Transverse colon (tissue), 4 donors: ENCODE results near the gene ATP2B1. TPM values are rescaled to one million over a fixed set of nuclear protein-coding genes. Genes with fewer than 3 reads are reported as not detected.
"Not testable (repeated sequence)": the region's sequence is repeated elsewhere in the genome, so short reads cannot be mapped to it uniquely, and the experiment has no call there.

ENCODE experiments used
- DNase-seq: peaks from one replicate; pipeline ENCODE4 v3.0.0-alpha.2; 2019
- H3K27ac ChIP-seq, 4 donors: fragments of 200-600 bp; sonication (generic); 2 replicates each; pipeline ENCODE4 v1.5.1; 2016 to 2018; ENCODE audit warnings: inconsistent platforms in 4 of 4
- H3K27me3 ChIP-seq: fragments of 200-600 bp; sonication (generic); 2 replicates; pipeline ENCODE4 v1.5.1; 2017; ENCODE audit warnings: inconsistent platforms
- H3K36me3 ChIP-seq, 4 donors: fragments of 200-600 bp; sonication (generic); 2 replicates each; pipeline ENCODE4 v1.5.1; 2017 to 2019; ENCODE audit warnings: inconsistent platforms in 4 of 4
- H3K4me1 ChIP-seq, 4 donors: fragments of 200-600 bp; sonication (generic); 2 replicates each; pipeline ENCODE4 v1.5.1; 2017 to 2020; ENCODE audit warnings: inconsistent platforms in 4 of 4
- H3K4me3 ChIP-seq, 4 donors: fragments of 200-600 bp; sonication (generic); 1 replicate in 1 of 4; 2 replicates in 3 of 4; pipeline versions ENCODE4 v1.5.1 to v1.6.1; 2017 to 2019; ENCODE audit warnings: inconsistent platforms in 4 of 4
- H3K9me3 ChIP-seq, 2 donors: fragments of 200-600 bp; sonication (generic); 2 replicates each; pipeline ENCODE4 v1.5.1; 2017 to 2019; ENCODE audit warnings: inconsistent platforms in 2 of 2
- EP300 ChIP-seq: sonication (generic); formaldehyde crosslinking; IDR thresholded peaks from one replicate; pipeline ENCODE4 v1.6.1; 2017; ENCODE audit warnings: antibody characterized with exemption, low read depth
- POLR2A ChIP-seq: fragments of 450-650 bp; IDR thresholded peaks from one replicate; pipeline ENCODE4 v1.6.1; 2016; ENCODE audit warnings: antibody characterized with exemption, mild to moderate bottlenecking, moderate library complexity
- POLR2AphosphoS5 ChIP-seq, 3 donors: sonication (generic); formaldehyde crosslinking; IDR thresholded peaks; one replicate each; pipeline ENCODE4 v1.6.1; 2016; ENCODE audit warnings: antibody characterized with exemption in 3 of 3
- WGBS, 2 donors: methylation state at CpG; one replicate each; pipeline ENCODE4 v1.1.5; 2018; ENCODE audit warnings: low coverage in 1 of 2; 5-methylcytosine and 5-hydroxymethylcytosine counted together
- in situ Hi-C, 4 donors: fragments of 200-750 bp; cut with MboI; loops; one replicate each; pipeline versions ENCODE4 v1.15.0 to v1.15.1; 2017; ENCODE audit warnings: low sequenced_read_pairs in 3 of 4, low pct_ligation_motif_present in 1 of 4, low pct_unique_long_range_greater_than_20kb in 1 of 4
- intact Hi-C: fragments of 100-400 bp; cut with DNase I; formaldehyde crosslinking; loops from one replicate; pipeline ENCODE4 v1.15.1; 2023; ENCODE audit warnings: low total_unique reads
- total RNA-seq, 4 donors: library from RNA; depleted of rRNA; stranded (reverse); fragments of >200 nt; gene quantifications; one replicate each; pipeline ENCODE4 v1.1.0, GENCODE V29; 2016
- TF ChIP-seq, protein P1 (sequence below), 5 experiments: fragments of 200-600 bp in 3 of 5; fragments of 450-650 bp in 2 of 5; sonication (generic) in 3 of 5; IDR thresholded peaks; 1 replicate in 2 of 5; 2 replicates in 3 of 5; pipeline ENCODE4 v1.5.1; 2016 to 2017; ENCODE audit warnings: antibody characterized with exemption in 5 of 5, inconsistent platforms in 3 of 5, mild to moderate bottlenecking in 2 of 5, moderate library complexity in 1 of 5

Gene ATP2B1
- 100 to 1,000 TPM in 2 of 4 donors, 10 to 100 TPM in 2; 52.7 to 235 (median 104) TPM for total RNA-seq

DNA sequence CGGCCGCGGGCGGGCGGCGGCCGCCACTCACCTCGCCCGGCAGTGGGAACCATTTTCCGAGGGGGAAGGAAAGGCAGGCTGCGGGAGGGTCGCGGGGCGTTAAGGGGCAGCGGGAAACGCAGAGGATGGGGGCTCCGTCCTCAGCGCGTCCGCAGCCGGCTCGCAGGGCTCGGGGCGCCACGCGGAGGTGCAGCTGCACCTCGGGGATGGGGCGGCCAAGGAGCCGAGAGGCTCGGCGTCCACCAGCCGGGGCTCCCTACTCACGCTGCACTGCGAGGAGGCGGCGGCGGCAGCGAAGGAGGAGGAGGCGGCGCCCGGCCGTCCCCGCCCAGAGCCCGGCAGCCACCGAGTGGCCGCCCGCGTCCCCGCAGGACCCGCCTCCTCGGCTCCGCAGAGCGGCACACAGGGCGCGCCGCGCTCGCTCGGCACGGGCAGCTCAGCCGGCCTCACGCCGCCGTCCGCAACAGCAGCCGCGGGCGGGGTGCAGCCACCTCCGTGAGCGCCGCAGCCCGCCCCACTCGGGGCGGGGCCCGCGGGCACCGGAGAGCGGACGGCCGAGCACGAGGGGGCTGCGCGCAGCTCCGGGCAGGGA lies at the start of gene ATP2B1:
Gene ATP2B1 (minus strand): TSS at position 274 of the 592 bp plus-strand sequence. CDS start 52,952 bp downstream, outside the sequence.
- Histone ChIP-seq H3K4me3 (peak within 1 kb of the TSS; percentile 80 to 99 (median 94)), H3K27me3 (no peaks in the 10 kb centered on the region), H3K36me3 (no peaks in the 10 kb centered on the region), H3K4me1 (peaks cover 7 to 21% (median 10%) of the 10 kb centered on the region in 4 donors), H3K9me3 (no peaks in the 10 kb centered on the region), H3K27ac (peak within 1 kb of the TSS; percentile 98 to 100 (median 100))
- intact Hi-C loops (no loop called here), in situ Hi-C loops (no loop called here)
- 0% methylated on average over 26 of the region's 84 CpGs; no CpG with 5 or more reads in 1 of the 2 donors for WGBS, 2 donors
- TF ChIP-seq POLR2A (peak; percentile 93), EP300 (no peak), POLR2AphosphoS5 (IDR thresholded peaks at IDR 0.05) (peak; percentile 96 to 97 (median 97))
- TF ChIP-seq, protein P1, sequence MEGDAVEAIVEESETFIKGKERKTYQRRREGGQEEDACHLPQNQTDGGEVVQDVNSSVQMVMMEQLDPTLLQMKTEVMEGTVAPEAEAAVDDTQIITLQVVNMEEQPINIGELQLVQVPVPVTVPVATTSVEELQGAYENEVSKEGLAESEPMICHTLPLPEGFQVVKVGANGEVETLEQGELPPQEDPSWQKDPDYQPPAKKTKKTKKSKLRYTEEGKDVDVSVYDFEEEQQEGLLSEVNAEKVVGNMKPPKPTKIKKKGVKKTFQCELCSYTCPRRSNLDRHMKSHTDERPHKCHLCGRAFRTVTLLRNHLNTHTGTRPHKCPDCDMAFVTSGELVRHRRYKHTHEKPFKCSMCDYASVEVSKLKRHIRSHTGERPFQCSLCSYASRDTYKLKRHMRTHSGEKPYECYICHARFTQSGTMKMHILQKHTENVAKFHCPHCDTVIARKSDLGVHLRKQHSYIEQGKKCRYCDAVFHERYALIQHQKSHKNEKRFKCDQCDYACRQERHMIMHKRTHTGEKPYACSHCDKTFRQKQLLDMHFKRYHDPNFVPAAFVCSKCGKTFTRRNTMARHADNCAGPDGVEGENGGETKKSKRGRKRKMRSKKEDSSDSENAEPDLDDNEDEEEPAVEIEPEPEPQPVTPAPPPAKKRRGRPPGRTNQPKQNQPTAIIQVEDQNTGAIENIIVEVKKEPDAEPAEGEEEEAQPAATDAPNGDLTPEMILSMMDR (IDR thresholded peaks at IDR 0.05), result peak in 1 of 5 experiments; percentile 6
- peak; percentile 92 for DNase-seq

DNA sequence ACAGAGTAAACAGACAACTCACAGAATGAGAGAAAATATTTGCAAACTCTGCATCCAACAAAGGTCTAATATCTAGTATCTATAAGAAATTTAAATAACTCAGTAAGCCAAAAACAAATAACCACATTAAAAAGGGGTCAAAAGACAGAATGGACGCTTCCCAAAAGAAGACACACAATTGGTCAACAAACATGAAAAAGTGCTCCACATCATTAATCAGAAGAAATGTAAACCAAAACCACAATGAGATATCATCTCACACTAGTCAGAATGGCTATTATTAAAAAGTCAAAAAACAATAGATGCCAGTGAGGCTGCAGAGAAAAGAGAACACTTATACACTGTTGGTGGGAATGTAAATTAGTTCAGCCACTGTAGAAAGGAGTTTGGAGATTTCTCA lies 49.3 kb upstream of the ATP2B1 start:
- DNase-seq, in situ Hi-C loops, H3K27ac ChIP-seq, intact Hi-C loops, H3K9me3 ChIP-seq, H3K4me1 ChIP-seq, H3K4me3 ChIP-seq, H3K27me3 ChIP-seq, H3K36me3 ChIP-seq: not testable (repeated sequence)
- WGBS, 2 donors, result 71 to 80% methylated on average over 1 of the region's 1 CpG

DNA sequence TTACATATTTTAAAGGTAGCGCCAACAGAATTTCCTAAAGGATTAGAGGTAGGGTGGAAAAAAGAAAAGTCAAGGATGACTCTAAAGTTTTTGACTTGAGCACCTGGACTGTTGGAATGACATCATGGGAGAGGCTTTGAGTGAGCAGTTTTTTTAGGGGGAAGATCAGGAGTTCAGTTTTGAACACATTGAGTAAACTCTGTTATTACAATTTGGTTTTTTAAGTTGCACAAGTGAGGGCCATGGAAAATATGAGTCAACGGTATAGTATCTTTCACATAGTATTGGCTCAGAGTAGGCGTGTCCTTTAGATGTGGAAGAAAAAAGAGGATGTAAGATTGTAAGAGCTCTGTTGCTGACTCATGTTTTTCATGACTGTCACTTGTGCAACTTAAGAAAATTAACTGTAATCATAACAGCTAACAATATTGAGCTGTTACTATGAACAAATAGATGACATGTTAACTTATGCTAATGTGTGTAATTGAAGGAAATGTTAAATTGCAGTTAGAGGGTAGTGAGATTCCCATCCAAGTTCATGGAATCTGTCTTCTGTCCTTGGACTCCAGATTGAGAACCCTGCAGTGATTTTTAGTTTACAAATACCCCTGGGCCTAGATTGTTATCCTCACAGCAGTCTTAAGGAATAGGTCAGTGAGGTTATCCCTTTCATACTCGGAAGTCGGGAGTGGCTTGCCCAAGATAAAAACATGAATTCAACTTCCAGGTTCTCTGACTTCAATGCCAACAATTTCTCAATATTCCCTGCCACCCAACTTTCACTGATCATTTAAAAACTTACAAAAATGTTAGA lies 48.2 kb upstream of the ATP2B1 start:
- in situ Hi-C loops (no loop called here), intact Hi-C loops (no loop called here)
- Histone ChIP-seq H3K9me3 (no peaks in the 10 kb centered on the region), H3K4me3 (no peak overlapping the region), H3K27ac (peak overlapping the region in 3 of 4 donors; percentile 20 to 39 (median 28)), H3K4me1 (peaks cover 0 to 4% (median 0%) of the 10 kb centered on the region in 4 donors), H3K36me3 (no peaks in the 10 kb centered on the region), H3K27me3 (no peaks in the 10 kb centered on the region)
- WGBS, 2 donors, result 69 to 71% methylated on average over 5 of the region's 5 CpGs
- TF ChIP-seq POLR2A (no peak), EP300 (no peak), POLR2AphosphoS5 (IDR thresholded peaks at IDR 0.05) (no peak)
- TF ChIP-seq, protein P1 (IDR thresholded peaks at IDR 0.05), result no peak
- DNase-seq, result no peak

DNA sequence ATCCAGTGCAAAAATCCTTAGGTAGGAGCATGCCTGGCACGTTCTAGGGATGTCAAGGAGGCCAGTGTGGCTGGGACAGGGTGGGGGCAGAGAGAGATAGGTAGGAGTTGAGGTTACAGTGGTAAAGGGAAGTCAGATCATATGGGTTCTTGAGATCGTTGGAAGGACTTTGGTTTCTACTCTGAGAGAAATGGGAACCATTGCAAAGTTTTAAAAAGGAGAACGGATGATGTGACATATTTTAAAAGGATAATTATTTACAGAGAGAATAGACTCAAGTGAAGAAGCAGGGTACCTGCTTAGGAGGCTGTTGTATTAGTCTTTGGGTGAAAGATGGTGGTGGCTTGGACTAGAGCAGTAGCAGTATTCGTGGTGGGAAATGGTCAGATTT lies 47.6 kb upstream of the ATP2B1 start:
- H3K4me1 ChIP-seq, result peaks cover 0 to 4% (median 0%) of the 10 kb centered on the region in 4 donors
- 73 to 74% methylated on average over 4 of the region's 4 CpGs for WGBS, 2 donors
- H3K4me3 ChIP-seq, result no peak overlapping the region
- no peaks in the 10 kb centered on the region for H3K9me3 ChIP-seq
- H3K36me3 ChIP-seq, result no peaks in the 10 kb centered on the region
- peak overlapping the region in 3 of 4 donors; percentile 14 to 39 (median 28) for H3K27ac ChIP-seq
- intact Hi-C loops (no loop called here), in situ Hi-C loops (no loop called here)
- DNase-seq, result no peak
- TF ChIP-seq POLR2AphosphoS5 (IDR thresholded peaks at IDR 0.05), result no peak
- no peak for TF ChIP-seq POLR2A
- TF ChIP-seq, protein P1 (IDR thresholded peaks at IDR 0.05), result no peak
- no peaks in the 10 kb centered on the region for H3K27me3 ChIP-seq
